A673 (cell line): ENCODE measurements around the gene CTCF.

Experiments
- CTCF ChIP-seq: fragments of 300-800, 200-600 bp; sonication (generic); conservative IDR thresholded peaks from 2 replicates; pipeline ENCODE4 v1.5.1; 2017; ENCODE audit warnings: low read depth, mild to moderate bottlenecking, antibody characterized with exemption, low read length, moderate library complexity, mixed read lengths
- EZH2 ChIP-seq: fragments of 200-600 bp; sonication (generic); IDR thresholded peaks from 2 replicates; pipeline ENCODE4 v1.6.1; 2017; ENCODE audit warnings: borderline replicate concordance, low read depth, mild to moderate bottlenecking, mixed read lengths, antibody characterized with exemption, low read length; ENCODE audit not compliant: poor library complexity, severe bottlenecking

GRCh38 chr16:67528870-67529581 is 33.3 kb upstream of the CTCF start:
- no peak for TF ChIP-seq CTCF
- no peak for TF ChIP-seq EZH2
